ENCODE measurements around the gene MYBPHL.
A peak's percentile ranks its signal among the peaks of the same experiment; 100 is the strongest.

MYBPHL gene

DNA sequence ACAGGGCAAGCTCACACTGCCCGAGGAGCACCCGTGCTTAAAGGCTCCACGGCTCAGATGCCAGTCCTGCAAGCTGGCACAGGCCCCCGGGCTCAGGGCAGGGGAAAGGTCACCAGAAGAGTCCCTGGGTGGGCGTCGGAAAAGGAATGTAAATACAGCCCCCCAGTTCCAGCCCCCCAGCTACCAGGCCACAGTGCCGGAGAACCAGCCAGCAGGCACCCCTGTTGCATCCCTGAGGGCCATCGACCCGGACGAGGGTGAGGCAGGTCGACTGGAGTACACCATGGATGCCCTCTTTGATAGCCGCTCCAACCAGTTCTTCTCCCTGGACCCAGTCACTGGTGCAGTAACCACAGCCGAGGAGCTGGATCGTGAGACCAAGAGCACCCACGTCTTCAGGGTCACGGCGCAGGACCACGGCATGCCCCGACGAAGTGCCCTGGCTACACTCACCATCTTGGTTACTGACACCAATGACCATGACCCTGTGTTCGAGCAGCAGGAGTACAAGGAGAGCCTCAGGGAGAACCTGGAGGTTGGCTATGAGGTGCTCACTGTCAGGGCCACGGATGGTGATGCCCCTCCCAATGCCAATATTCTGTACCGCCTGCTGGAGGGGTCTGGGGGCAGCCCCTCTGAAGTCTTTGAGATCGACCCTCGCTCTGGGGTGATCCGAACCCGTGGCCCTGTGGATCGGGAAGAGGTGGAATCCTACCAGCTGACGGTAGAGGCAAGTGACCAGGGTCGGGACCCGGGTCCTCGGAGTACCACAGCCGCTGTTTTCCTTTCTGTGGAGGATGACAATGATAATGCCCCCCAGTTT, 56.1 kb downstream of the MYBPHL start:
- no peak for DNase-seq

DNA sequence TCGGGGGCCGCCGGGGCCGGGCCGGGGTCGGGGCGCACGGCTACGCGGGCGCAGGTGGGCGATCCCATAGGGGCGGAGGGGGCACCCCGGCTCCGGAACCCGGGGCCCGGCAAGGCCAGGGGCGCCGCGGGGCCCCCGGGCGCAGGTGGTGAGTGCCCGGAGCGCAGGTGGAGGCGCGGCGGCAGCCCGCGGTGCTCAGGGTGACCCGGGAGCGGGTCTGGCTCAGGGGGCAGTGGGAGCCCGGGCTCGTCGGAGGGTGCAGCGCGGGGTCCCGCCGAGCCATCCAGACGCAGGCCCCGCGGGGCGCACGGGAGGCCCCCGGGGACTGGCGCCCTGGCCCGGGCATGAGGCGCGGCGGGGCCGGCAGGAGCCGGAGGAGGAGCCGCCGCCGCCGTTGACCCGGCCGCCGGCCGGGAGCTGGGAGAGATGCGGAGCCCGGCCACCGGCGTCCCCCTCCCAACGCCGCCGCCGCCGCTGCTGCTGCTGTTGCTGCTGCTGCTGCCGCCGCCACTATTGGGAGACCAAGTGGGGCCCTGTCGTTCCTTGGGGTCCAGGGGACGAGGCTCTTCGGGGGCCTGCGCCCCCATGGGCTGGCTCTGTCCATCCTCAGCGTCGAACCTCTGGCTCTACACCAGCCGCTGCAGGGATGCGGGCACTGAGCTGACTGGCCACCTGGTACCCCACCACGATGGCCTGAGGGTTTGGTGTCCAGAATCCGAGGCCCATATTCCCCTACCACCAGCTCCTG, 57.0 kb downstream of the MYBPHL start:
- DNase-seq = no peak

DNA sequence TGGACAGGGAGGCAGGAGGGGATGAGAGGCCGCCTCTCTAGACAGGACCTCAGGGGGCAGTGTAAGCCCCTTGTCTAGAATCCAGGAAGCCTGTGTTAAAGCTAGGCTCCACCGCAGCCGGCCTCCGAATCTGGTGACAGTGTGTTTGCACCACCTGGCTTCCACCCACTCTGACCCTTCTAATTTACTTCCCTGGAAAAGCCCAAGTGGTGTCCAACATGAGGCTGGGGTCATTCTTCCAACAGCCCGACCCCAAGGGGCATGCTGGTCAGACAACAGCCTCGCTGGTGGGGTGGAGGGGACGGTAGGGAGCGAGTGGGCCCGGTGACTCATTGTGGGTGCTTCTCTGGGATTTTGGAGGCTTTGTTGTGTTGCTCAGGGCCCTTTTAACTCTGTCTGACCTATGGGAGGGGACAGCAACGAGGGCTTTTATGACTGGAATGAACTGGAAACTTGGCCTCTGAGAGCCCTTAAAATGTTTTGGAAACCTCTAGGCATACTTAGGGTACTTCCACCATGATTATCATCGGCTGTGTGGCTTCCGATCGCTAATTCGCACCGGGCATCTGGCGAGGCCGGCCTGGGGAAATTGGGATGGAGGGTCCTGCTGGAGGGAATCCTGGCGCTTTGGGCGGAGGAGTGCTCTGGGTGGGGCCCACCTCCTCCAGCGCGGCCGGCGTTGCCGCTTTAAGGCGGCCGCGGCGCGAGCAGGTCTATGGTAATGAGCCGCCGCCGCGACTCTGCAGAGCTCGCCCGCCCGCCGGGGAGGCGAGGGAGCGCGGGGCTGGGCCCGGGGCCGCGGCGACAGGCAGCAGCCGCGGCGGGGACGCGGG, 57.8 kb downstream of the MYBPHL start, which contains the start of gene CELSR2:
Gene CELSR2, plus strand, starts transcription at position 743 of the 833 bp plus-strand sequence. CDS start 541 bp downstream, outside the sequence.
- DNase-seq = peak; percentile 67

DNA sequence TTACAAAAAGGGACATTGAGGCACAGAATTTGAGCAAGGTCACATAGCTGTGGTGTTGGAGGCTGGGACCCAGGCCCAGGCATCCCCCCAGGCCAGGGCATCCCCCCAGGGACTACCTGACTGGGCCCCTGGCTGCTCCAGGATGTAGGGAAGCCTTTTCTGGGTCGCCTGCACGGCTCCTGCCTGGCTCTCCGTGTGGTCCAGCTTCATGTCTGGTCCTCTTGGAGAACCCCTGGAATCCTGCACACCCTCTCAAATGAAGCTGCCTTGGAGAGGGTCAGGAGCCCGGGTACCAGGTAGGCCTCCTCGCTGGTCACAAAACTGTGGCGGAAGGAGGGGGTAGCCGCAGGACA, 58.4 kb downstream of the MYBPHL start:
- DNase-seq = no peak

DNA sequence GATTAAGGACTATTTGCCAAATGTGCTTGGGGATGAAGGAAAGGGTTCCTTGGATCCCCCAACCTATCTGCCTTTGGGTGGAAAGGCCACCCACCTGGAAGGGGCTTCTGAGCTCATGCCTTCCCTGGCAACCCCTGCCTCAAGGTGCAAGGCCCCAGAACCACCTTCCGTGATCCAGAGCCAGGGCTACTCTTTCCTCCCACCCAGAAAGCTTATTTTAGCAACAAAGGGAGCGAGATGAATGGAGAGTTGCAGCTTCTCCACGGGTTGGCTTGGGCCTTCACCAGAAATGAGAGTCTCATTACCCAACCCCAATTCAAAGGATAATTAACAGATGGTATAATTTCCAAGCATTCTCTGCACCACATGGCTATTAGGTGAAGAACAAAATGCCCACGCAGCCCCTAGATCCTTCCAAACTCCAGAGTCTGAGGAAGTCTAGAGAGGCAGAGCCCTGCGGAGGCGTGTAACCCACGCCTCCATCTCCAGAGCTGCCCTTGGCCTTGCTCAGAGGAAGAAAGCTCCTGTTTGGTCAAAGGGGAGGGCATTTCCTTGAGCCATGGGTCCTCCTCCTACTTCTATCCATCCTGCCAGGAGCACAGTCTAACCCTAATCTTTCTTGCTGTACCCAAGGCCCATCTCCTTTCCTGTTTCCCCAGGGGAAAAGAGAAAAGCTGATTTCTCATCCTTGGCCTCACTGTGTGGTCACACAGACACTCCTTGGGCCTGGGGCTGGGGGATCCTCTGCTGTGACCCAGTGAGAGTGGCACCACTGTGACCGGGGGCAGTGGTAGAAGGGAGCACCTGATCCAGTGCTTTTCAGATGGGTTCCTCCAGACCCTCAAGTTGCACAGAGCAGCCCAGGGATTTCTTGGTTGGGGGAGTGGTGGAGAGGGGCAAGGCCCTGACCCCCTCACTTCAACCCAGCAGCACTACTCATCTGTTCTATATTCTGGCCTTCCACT, 59.1 kb downstream of the MYBPHL start:
- no peak for DNase-seq

DNA sequence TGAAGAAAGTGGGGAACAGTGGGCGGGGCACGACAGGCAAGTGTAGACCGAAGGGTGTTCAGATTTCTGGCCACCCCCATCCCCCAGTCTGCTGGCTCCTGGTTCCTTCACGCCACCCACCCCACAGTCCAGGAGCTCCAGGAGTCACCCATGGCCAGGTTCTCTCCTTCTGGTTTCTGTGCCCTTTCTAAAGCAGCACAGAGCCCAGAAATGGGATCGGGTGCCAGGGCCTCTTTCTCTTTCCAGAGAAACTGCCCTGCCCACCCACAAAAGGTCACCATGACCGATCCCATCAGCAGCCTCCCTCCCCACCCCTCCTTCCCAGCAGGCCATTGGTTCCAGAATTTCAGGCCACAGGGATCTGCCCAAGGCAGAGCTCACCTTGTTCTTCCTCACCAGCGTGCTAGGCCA, 60.7 kb downstream of the MYBPHL start:
- no peak for DNase-seq

DNA sequence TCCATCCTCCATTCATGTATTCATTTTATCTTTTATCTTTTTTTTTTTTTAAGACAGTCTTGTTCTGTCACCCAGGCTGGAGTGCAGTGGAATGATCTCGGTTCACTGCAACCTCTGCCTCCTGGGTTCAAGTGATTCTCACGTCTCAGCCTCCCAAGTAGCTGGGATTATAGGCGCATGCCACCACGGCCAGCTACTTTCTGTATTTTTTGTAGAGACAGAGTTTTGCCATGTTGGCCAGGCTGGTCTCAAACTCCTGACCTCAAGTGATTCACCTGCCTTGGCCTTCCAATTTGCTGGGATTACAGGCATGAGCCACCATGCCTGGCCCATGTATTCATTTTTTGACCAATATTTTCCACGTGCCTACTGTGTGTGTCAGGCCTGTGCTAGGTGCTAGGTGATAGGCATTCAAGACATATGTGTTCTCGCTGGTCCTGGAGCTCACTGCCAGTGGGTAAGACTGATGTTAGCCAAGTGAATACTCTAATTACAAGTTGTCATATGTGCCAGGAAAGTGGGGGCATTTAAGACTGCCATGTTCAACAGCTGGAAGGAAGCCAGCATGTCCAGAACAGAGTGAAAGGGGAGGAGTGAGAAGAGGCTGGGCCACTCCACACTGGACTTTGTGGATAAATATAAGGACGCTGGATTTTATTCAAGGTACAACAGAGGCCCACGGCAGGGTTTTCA, 62.8 kb downstream of the MYBPHL start:
- no peak for DNase-seq

DNA sequence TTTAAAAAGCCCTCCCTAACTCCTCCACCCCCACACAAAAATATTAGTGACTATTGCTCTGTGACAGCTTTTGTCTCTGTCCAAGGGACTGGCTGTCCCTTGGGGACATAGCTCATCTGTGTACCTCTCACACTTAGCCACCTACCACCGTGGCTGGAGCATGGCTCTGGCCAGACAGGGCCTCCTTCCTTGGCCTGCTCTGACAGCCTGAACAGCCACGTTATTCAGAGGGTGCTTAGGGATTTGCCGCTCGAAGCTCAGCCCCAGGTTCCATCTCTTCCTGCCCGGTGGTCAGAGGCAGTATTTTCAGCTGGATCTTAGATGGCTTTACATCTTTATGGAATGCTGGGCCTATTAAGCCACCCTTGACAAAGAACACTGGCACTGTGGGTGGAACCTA, 63.6 kb downstream of the MYBPHL start:
- DNase-seq = no peak

DNA sequence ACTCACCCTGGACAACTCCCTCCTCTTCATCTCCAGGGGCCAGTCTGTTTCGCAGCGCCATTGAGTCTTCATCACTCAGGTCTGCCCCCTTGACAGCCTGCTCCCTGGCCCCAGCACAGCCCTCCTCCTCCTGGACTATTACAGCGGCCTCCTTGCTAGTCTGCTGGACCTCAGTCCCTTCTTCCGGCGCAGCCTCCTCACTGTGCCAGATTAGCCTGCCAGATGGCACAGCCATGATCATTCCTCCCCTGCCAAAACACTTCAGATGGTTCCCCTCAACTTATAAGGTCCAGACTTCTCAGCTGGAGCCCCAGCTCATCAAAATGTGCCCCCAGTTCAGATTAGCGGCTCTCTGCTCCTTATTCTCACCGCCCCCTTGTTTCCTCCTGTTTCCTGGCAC, 64.4 kb downstream of the MYBPHL start:
- DNase-seq = no peak

Data from EL (cell line).